ENCODE data around the gene CREBZF. TPM values are rescaled to one million over a fixed set of nuclear protein-coding genes. Genes with fewer than 3 reads are reported as not detected.

The CREBZF gene
- total RNA-seq, 1 experiment from 2014 or later: 36.0 TPM

Other genes starting within 250 kb of the CREBZF start
- gene DLG2, start 37.8 kb downstream of the CREBZF start, total RNA-seq (2022): 0.26 and 0.54 TPM in 2 replicates
- 38.4 and 50.4 TPM in 2 replicates for gene TMEM126B, start 36.5 kb downstream of the CREBZF start, total RNA-seq (2022)
- 33.5 and 34.9 TPM in 2 replicates for gene TMEM126A, start 17.2 kb downstream of the CREBZF start, total RNA-seq (2022)
- not detected in 2 replicates for gene CCDC89, start 21.1 kb upstream of the CREBZF start, total RNA-seq (2022)
- 2.1 and 2.7 TPM in 2 replicates for gene SYTL2, start 146.0 kb upstream of the CREBZF start, total RNA-seq (2022)
- gene CCDC83, start 190.3 kb upstream of the CREBZF start, total RNA-seq (2022): not detected in 2 replicates

Measured in MCF 10A (cell line).